HEK293T (cell line): ENCODE measurements around the gene ACSM5.

ENCODE experiments used
- CTCF ChIA-PET: fragments of 350-600 bp; formaldehyde crosslinking; extraction: SDS; loops from one replicate; lab custom pipeline; 2021; ENCODE audit warnings: antibody characterized with exemption, inconsistent platforms; lab: Yijun Ruan, JAX
- POLR2A ChIA-PET: fragments of 350-600 bp; formaldehyde crosslinking; extraction: SDS; loops from one replicate; lab custom pipeline; 2020; ENCODE audit warnings: antibody characterized with exemption, inconsistent platforms; lab: Yijun Ruan, JAX
- DNase-seq: peaks from one replicate; pipeline ENCODE4 v3.0.0; 2012; ENCODE audit warnings: mixed read lengths; ENCODE audit errors: extremely low spot score
- ARNT ChIP-seq: fragments of 450-650 bp; IDR thresholded peaks from 2 replicates; pipeline ENCODE4 v1.6.1; 2017; ENCODE audit warnings: mild to moderate bottlenecking
- BHLHE40 ChIP-seq: fragments of 450-650 bp; IDR thresholded peaks from 2 replicates; pipeline ENCODE4 v1.6.1; 2016; ENCODE audit warnings: mild to moderate bottlenecking, moderate library complexity, borderline replicate concordance
- CTBP1 ChIP-seq: fragments of 450-650 bp; IDR thresholded peaks from 2 replicates; pipeline ENCODE4 v1.6.1; 2016; ENCODE audit warnings: borderline replicate concordance
- ELF4 ChIP-seq: fragments of 450-650 bp; IDR thresholded peaks from 2 replicates; pipeline ENCODE4 v1.6.1; 2017; ENCODE audit warnings: antibody characterized with exemption
- FOXA1 ChIP-seq: fragments of 450-650 bp; IDR thresholded peaks from 2 replicates; pipeline ENCODE4 v1.6.1; 2016; ENCODE audit warnings: mild to moderate bottlenecking
- FOXK2 ChIP-seq: fragments of 450-650 bp; IDR thresholded peaks from 2 replicates; pipeline ENCODE4 v1.6.1; 2016; ENCODE audit warnings: mild to moderate bottlenecking
- FOXM1 ChIP-seq: fragments of 450-650 bp; IDR thresholded peaks from 2 replicates; pipeline ENCODE4 v1.6.1; 2017; ENCODE audit warnings: mild to moderate bottlenecking, borderline replicate concordance
- HDGF ChIP-seq: fragments of 450-650 bp; IDR thresholded peaks from 2 replicates; pipeline ENCODE4 v1.6.1; 2017; ENCODE audit warnings: antibody characterized with exemption, borderline replicate concordance
- L3MBTL2 ChIP-seq: fragments of 450-650 bp; conservative IDR thresholded peaks from 2 replicates; pipeline ENCODE4 v1.6.1; 2016; ENCODE audit warnings: mild to moderate bottlenecking
- LEF1 ChIP-seq: fragments of 450-650 bp; IDR thresholded peaks from 2 replicates; pipeline ENCODE4 v1.6.1; 2017; ENCODE audit warnings: mild to moderate bottlenecking, borderline replicate concordance
- NFRKB ChIP-seq: fragments of 450-650 bp; IDR thresholded peaks from 2 replicates; pipeline ENCODE4 v1.6.1; 2016; ENCODE audit warnings: mild to moderate bottlenecking, moderate library complexity
- SP1 ChIP-seq: fragments of 450-650 bp; IDR thresholded peaks from 2 replicates; pipeline ENCODE4 v1.6.1; 2017
- SUZ12 ChIP-seq: fragments of 450-650 bp; IDR thresholded peaks from 2 replicates; pipeline ENCODE4 v1.6.1; 2016; ENCODE audit warnings: mild to moderate bottlenecking
- TARDBP ChIP-seq: fragments of 450-650 bp; IDR thresholded peaks from 2 replicates; pipeline ENCODE4 v1.6.1; 2016
- ZNF384 ChIP-seq: fragments of 450-650 bp; IDR thresholded peaks from 2 replicates; pipeline ENCODE4 v1.6.1; 2016
- TF ChIP-seq, protein P1 (sequence below): fragments of 450-650 bp; IDR thresholded peaks from 2 replicates; pipeline ENCODE4 v1.6.1; 2016

The ACSM5 gene

DNA sequence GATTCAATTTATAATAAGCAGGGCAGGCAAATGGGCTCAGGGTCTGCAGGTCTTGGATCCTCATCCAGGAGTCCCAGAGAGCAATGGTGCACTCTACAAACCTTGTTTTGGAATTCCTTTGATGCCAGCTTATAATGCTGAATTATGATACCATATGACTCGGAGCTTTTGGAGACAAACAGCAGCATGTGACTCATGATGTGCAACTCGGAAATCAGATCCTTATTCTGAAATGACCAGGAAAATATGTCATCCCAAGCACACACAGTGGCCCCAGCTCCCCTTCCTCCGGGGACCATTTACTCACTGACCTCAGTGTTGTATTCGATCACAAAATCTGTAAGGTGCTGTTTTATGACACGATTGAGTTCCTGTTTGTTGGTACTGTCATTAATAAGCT, 36.6 kb upstream of the ACSM5 start:
- POLR2A ChIA-PET = no interaction called here
- no peak for DNase-seq
- TF ChIP-seq LEF1 (no peak), L3MBTL2 (no peak), SP1 (no peak), ZNF384 (no peak), ARNT (no peak), FOXM1 (no peak), CTBP1 (no peak), NFRKB (no peak), TARDBP (no peak), SUZ12 (no peak), BHLHE40 (no peak), ELF4 (no peak), FOXA1 (no peak), HDGF (no peak), FOXK2 (no peak)
- TF ChIP-seq, protein P1, sequence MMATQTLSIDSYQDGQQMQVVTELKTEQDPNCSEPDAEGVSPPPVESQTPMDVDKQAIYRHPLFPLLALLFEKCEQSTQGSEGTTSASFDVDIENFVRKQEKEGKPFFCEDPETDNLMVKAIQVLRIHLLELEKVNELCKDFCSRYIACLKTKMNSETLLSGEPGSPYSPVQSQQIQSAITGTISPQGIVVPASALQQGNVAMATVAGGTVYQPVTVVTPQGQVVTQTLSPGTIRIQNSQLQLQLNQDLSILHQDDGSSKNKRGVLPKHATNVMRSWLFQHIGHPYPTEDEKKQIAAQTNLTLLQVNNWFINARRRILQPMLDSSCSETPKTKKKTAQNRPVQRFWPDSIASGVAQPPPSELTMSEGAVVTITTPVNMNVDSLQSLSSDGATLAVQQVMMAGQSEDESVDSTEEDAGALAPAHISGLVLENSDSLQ = no peak
- CTCF ChIA-PET = no interaction called here

DNA sequence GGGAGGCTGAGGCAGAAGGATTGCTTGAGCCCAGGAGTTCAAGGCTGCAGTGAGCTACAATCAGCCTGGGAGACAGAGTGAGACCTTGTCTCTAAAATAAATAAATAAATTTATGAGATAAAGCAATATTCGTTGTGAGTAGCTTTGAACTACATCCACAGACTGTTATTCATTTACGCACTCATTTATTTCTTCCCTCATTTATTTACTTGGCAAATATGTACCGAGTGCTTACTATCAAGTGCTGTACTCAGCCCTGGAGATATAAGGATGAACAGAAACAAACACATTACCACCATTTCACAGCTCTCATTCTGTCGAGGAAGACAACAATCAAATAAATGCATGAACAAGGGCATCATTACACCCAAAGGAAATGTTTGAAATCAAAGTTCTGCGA, 32.2 kb upstream of the ACSM5 start:
- DNase-seq = no peak
- ChIA-PET POLR2A (no interaction called here), CTCF (interaction anchor here (1.8 kb wide), 1 partner anchor 8 kb away, joined by 14 read pairs; no protein-coding TSS in a partner anchor)
- TF ChIP-seq NFRKB = no peak
- TF ChIP-seq TARDBP = no peak
- no peak for TF ChIP-seq FOXK2
- TF ChIP-seq SP1 = no peak
- TF ChIP-seq ARNT = no peak
- TF ChIP-seq BHLHE40 = no peak
- TF ChIP-seq L3MBTL2 = no peak
- TF ChIP-seq FOXM1 = no peak
- TF ChIP-seq CTBP1 = no peak
- no peak for TF ChIP-seq FOXA1
- TF ChIP-seq HDGF = no peak
- TF ChIP-seq SUZ12 = no peak
- no peak for TF ChIP-seq ZNF384
- TF ChIP-seq LEF1 = no peak
- no peak for TF ChIP-seq ELF4
- TF ChIP-seq, protein P1 = no peak

DNA sequence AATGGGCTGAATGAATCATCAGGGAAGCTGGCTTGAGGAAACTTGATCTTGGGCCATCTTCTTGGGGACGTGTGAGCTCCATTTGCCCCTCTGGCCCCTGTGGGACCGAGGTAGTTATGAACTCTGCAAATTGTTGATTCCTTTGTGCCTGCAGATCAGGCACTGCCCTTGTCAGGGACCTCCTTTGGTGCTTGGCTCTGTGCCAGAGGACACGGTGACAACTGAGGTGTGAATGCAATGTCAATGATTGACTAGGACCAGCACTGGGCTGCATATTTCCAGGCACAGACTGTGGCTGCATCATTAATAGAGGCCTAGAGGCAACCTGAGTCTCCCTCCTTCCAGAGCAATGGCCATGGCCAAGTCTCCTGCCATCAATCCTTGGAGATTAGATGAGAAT, 28.6 kb upstream of the ACSM5 start:
- TF ChIP-seq BHLHE40 (no peak), FOXA1 (no peak), ZNF384 (no peak), CTBP1 (no peak), SUZ12 (no peak), L3MBTL2 (no peak), FOXM1 (no peak), ARNT (no peak), TARDBP (no peak), FOXK2 (no peak), LEF1 (no peak), HDGF (no peak), SP1 (no peak)
- TF ChIP-seq, protein P1 = no peak
- no peak for DNase-seq
- CTCF ChIA-PET = interaction anchor here (1.0 kb wide), 1 partner anchor 474 kb away, joined by 3 read pairs; no protein-coding TSS in a partner anchor
- POLR2A ChIA-PET = no interaction called here

DNA sequence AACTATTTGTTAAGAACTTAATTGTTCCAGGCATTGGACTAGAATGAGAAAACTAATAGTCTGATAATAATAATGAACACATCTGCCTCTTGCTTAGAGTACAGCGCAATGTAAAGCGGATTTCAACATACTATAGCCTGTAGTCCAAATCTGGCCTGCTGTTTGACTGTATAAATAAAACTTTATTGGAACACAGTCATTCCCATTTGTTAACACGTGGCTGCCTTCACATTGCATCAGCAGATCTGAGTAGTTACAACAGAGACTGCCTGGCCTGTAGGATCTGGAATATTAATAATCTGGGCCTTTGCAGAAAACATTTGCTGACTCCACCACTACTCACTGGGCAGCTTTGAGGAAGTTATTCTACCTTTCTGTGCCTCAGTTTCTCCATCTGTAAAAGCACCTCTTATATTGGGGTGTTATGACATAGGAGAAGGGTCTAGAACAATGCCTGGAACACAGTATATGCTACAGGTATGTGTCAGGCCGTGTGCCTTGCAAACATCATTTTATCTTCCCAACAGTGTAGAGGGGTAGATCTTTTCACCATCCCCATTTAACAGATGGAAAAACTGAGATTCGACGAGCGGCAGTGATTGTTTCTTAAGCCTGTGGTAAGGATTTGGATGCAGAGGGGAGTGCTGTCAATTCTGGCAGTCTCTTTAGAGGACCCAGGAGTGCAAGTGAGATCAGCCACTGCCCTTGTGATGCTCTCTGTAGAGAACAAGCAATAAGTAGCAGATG, 27.0 kb upstream of the ACSM5 start:
- POLR2A ChIA-PET = no interaction called here
- no peak for DNase-seq
- CTCF ChIA-PET = interaction anchor here (0.8 kb wide), 1 partner anchor 13 kb away, joined by 3 read pairs; no protein-coding TSS in a partner anchor
- no peak for TF ChIP-seq TARDBP
- no peak for TF ChIP-seq HDGF
- TF ChIP-seq BHLHE40 = no peak

DNA sequence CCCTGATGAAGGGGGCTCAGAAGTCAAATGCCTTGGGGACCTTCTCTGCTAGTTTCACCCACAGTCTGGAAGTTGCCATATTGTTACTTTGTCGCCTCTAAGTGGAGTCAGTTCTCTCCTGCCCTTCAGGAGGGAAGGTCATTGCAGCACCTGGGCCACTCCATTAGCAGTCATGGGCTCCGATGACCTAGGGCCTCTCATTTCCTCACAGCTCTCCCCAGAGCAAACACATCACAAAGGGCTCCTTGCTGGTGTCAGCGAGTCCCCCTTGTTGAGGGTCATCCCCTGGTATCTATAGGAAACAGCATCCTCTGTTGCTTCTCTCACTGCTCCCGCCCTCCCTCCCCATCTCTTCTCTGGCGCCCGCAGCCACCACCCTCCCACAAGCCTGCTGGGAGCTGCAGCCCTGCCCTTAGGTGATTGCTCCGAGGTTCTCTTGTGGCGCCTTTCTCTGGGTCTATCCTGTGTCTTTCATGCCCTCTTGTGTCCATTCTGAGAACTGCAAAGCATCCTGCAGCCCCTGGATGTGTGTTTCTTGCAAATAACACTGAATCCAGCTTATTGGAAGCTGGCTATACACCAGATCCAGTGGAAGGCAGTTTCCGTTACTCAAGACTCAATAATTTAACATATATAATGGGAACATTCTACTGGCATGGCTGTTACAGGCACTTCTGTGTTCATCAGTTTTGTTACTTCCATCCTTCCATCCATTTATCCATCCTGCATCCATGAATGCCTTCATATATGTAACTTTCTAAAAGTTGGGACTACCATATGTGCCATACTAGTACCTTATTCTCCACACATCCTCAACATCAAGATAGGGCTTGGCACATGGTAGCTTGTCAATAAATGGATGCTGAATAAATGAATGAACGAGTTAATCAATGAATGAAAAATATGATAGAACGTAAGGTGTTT, 26.0 kb upstream of the ACSM5 start:
- DNase-seq = peak; percentile 74
- TF ChIP-seq ELF4 (no peak), HDGF (no peak), NFRKB (no peak), SUZ12 (no peak), LEF1 (no peak), L3MBTL2 (no peak), CTBP1 (no peak), FOXM1 (no peak)
- TF ChIP-seq, protein P1 = no peak
- CTCF ChIA-PET = interaction anchor here (0.8 to 2.3 kb wide), 3 partner anchors 12 to 485 kb away, joined by 3 to 8 read pairs (median 6); no protein-coding TSS in a partner anchor
- POLR2A ChIA-PET = no interaction called here
